ENCODE results near the gene ACTN4. TPM values are rescaled to one million over a fixed set of nuclear protein-coding genes. Genes with fewer than 3 reads are reported as not detected.

ACTN4 gene
- total and polyA plus RNA-seq, 2 of the 4 experiments (the other 2 are of a cell fraction) = 541 to 659 TPM

- TF ChIP-seq USF2 (IDR thresholded peaks at IDR 0.05; ENCODE audit: low read depth, low read length) (no peak), CHD1 (IDR thresholded peaks at IDR 0.05; ENCODE audit: low read depth, low read length) (no peak)
Observed at GRCh38 chr19:38684078-38684861, 36.8 kb downstream of the ACTN4 start (continued).

All from IMR-90 (cell line).